ENCODE data around the gene SFMBT2.

SFMBT2 gene

DNA sequence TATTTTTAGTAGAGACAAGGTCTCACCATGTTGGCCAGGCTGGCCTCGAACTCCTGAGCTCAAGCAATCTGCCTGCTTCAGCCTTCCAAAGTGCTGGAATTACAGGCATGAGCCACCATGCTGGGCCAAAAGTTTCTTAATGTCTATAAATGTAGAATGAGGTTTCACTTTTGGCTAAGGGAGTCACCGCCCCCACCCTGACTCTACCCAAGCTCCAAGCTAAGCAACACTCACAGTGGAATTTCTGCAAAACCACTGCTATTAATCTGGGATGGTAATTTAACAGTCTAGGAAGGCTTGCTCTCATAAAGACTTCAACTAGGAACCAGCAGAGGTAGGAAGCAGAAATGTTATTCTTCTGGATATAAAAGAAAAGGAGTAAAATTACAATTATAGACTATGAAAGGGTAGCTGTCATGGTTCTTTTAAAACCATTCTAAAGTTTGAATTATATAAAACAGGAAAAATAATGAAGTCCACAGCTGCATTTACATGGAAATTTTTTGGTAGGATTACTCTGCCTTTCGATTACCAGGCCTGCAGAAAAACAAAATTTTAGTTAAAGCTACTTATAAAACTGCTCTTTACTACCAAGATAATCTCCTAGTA lies 211.6 kb downstream of the SFMBT2 start:
- TF ChIP-seq CTCF (IDR thresholded peaks at IDR 0.05; ENCODE audit: insufficient read depth, low read length, poor library complexity, severe bottlenecking), result no peak
- DNase-seq (ENCODE audit: extremely low read depth, insufficient read length), result no peak
- Histone ChIP-seq H3K4me3 (replicated peaks; ENCODE audit: low read depth, low read length) (no peak overlapping the region), H3K27me3 (replicated peaks; ENCODE audit: control insufficient read depth, insufficient read depth, low read length) (no peaks in the 10 kb centered on the region), H3K36me3 (ENCODE audit: control insufficient read depth, insufficient read depth, low read length) (peaks cover 17% of the 10 kb centered on the region)

DNA sequence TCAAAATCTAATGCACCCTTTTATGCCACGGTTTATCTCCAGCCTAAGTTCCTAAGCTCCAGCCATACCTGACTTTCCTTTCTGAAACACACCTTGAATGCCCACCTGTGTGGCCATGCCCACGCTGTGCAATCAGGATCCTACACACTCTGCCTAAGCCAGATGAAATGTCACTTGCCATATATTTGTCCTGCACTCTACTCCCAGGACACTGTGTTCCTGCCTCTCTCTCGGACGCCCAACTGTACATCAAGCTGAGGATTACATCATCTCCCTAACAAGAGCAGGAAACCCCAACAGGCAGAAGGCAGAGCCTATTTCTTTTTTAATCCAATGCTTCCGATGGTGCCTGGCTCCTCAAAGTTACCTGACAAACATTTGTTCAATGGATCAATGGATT lies 214.6 kb downstream of the SFMBT2 start:
- no peaks in the 10 kb centered on the region for H3K27me3 ChIP-seq (replicated peaks; ENCODE audit: control insufficient read depth, insufficient read depth, low read length)
- TF ChIP-seq CTCF (IDR thresholded peaks at IDR 0.05; ENCODE audit: insufficient read depth, low read length, poor library complexity, severe bottlenecking), result no peak
- no peak overlapping the region for H3K4me3 ChIP-seq (replicated peaks; ENCODE audit: low read depth, low read length)
- H3K36me3 ChIP-seq (ENCODE audit: control insufficient read depth, insufficient read depth, low read length), result peaks cover 16% of the 10 kb centered on the region
- DNase-seq (ENCODE audit: extremely low read depth, insufficient read length), result no peak

- Histone ChIP-seq H3K36me3 (ENCODE audit: control insufficient read depth, insufficient read depth, low read length) (peaks cover 13% of the 10 kb centered on the region), H3K4me3 (replicated peaks; ENCODE audit: low read depth, low read length) (no peak overlapping the region), H3K27me3 (replicated peaks; ENCODE audit: control insufficient read depth, insufficient read depth, low read length) (no peaks in the 10 kb centered on the region)
- no peak for TF ChIP-seq CTCF (IDR thresholded peaks at IDR 0.05; ENCODE audit: insufficient read depth, low read length, poor library complexity, severe bottlenecking)
- no peak for DNase-seq (ENCODE audit: extremely low read depth, insufficient read length)
Measured at GRCh38 chr10:7195118-7195517, 215.7 kb downstream of the SFMBT2 start.

DNA sequence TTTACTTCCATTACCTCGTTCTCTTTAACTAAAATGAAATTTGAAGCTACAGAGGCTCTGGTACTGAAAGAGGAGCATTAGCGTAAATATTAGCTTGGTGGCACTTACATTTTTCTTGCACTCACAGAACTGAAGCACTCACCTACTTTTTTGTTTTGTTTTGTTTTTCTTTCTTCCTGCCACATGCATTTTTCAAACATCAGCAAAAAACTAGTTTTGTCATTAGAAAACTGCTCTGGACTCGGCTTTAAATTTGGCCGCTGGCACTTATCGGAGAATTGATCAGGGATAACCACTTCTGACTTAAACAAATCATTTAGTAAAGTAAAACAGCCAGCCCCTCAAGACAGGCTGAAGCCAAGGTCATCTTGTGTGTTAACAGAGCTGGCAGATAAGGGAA lies 216.3 kb downstream of the SFMBT2 start:
- DNase-seq (ENCODE audit: extremely low read depth, insufficient read length), result no peak
- Histone ChIP-seq H3K4me3 (replicated peaks; ENCODE audit: low read depth, low read length) (no peak overlapping the region), H3K36me3 (ENCODE audit: control insufficient read depth, insufficient read depth, low read length) (peaks cover 13% of the 10 kb centered on the region), H3K27me3 (replicated peaks; ENCODE audit: control insufficient read depth, insufficient read depth, low read length) (no peaks in the 10 kb centered on the region)
- TF ChIP-seq CTCF (IDR thresholded peaks at IDR 0.05; ENCODE audit: insufficient read depth, low read length, poor library complexity, severe bottlenecking), result no peak

DNA sequence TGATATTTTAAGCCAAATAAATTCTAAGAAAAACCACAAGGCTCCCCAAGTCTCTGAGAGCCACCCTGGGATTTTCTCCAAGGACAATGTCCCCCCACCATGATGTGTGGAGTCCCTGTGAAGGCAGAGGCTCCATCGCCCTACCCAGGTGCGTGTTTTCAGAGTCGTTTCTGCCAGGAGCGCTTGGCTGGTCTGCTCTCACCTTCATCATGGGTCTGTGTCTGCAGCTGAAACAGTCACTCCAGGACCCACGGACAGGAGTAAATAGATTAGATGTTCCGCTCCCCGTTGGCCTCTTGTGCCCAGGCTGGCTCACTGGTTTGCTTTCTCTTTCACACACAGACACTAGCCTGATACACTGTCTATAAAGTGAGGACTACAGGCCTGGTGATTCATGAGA lies 217.5 kb downstream of the SFMBT2 start:
- peaks cover 10% of the 10 kb centered on the region for H3K36me3 ChIP-seq (ENCODE audit: control insufficient read depth, insufficient read depth, low read length)
- H3K27me3 ChIP-seq (replicated peaks; ENCODE audit: control insufficient read depth, insufficient read depth, low read length), result no peaks in the 10 kb centered on the region
- no peak overlapping the region for H3K4me3 ChIP-seq (replicated peaks; ENCODE audit: low read depth, low read length)
- DNase-seq (ENCODE audit: extremely low read depth, insufficient read length), result no peak
- no peak for TF ChIP-seq CTCF (IDR thresholded peaks at IDR 0.05; ENCODE audit: insufficient read depth, low read length, poor library complexity, severe bottlenecking)

DNA sequence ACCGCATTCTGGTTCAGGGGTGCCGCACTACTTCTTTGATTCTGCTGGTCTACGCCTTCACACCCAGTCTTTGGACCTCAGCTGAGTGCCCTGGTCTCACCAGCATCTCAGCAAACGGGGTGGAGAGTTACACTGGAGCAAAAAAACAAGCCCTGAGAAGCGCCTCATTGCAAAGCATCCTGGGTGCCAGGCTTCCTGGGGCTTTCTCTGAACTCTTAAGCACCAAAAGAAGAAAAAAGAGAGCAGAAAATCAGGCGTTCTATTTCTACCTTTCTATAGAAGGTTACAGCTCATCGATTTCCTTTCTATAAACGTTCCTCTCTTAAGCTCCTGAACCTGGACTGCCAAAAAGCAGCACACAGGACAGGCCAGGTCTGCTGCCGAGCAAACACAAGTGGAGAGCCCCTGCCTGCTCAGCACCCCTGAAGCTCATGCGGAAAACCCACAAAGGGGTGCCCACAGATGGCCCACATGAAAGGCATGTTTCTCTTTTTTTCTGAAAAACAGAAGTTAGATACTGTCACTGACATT lies 217.9 kb downstream of the SFMBT2 start:
- H3K27me3 ChIP-seq (replicated peaks; ENCODE audit: control insufficient read depth, insufficient read depth, low read length), result no peaks in the 10 kb centered on the region
- H3K36me3 ChIP-seq (ENCODE audit: control insufficient read depth, insufficient read depth, low read length), result peaks cover 8% of the 10 kb centered on the region
- no peak for TF ChIP-seq CTCF (IDR thresholded peaks at IDR 0.05; ENCODE audit: insufficient read depth, low read length, poor library complexity, severe bottlenecking)
- DNase-seq (ENCODE audit: extremely low read depth, insufficient read length), result no peak
- H3K4me3 ChIP-seq (replicated peaks; ENCODE audit: low read depth, low read length), result no peak overlapping the region

Data from GM06990 (cell line).